HG03457 (cell line): ENCODE results near the gene TAS2R43.
"Not testable (repeated sequence)": the region's sequence is repeated elsewhere in the genome, so short reads cannot be mapped to it uniquely, and the experiment has no call there.

Experiments used
- ATAC-seq: cut with Tn5 transposase; IDR thresholded peaks from one replicate; pipeline ENCODE4 v1.9.1; 2021; ENCODE audit warnings: moderate number of reproducible peaks; ENCODE audit not compliant: unreplicated experiment

The TAS2R43 gene

DNA sequence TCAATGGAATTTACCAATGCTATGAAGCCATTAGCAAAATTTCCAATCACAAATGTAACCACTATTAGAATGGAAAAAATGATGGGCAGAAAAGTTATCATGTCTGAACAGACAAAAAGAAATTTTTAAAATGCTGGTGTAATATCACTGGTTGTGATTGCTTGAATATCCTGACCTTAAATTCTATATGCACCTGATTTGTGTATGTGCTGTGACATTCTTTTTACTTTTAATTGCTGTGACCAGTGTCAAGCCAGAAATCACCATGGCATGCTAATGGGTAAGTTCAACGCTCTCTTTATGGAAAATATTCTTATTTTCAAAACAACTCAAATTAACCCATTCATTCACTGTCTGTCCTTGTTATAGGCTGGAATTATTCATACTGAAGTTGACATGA lies 29.9 kb downstream of the TAS2R43 start, which contains the start of gene TAS2R46:
TSS of gene TAS2R46 (minus strand) at position 101 of the 400 bp plus-strand sequence. CDS start at position 101, 0 bp downstream.
- ATAC-seq = not testable (repeated sequence)

- ATAC-seq = no peak
These were observed 32.3 kb downstream of the TAS2R43 start for GRCh38 chr12:11059784-11060183.

DNA sequence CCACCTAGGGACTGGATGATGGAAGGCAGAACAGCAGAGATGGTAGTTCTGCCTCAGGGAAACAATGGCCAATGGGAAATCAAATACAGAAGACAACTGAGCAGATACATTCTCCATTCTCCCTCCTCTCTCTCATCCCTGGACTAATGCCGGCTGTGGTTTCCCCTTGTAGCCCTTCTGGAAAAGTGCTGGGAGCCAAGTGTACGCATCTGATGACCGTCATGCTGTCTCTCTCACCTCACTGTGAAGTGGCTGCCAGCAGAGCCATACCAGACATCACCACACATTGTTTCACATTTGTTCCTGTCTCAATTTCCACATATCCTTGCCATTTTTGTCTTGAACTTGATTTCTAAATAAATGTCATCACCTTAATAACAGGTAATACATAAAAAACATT lies 33.1 kb downstream of the TAS2R43 start:
- ATAC-seq = no peak

GRCh38 chr12:11055306-11055705 lies 36.8 kb downstream of the TAS2R43 start:
- no peak for ATAC-seq

- not testable (repeated sequence) for ATAC-seq
These were observed 42.1 kb downstream of the TAS2R43 start for GRCh38 chr12:11049806-11050531.

DNA sequence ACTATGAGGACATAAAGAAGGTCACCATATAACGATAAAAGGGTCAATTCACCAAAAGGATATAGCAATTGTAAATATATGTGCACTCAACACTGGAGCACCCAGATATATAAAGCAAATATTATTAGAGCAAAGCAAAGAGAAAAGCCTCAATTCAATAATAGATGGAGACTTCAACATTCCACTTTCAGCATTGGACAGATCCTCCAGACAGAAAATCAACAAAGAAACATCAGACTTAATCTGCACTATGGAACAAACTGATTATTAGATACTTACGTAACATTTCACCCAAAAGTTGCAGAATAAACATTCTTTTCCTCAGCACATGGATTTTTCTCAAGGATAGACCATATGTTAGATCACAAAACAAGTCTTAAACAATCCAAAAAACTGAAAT lies 50.7 kb downstream of the TAS2R43 start:
- not testable (repeated sequence) for ATAC-seq
